H9 (cell line): ENCODE results near the gene GLYAT. TPM values are rescaled to one million over a fixed set of nuclear protein-coding genes. Genes with fewer than 3 reads are reported as not detected.

Source experiments
- DNase-seq: peaks from one replicate; pipeline ENCODE4 v3.0.0-alpha.2; 2017
- H2AFZ ChIP-seq: one replicate; pipeline ENCODE4 v1.6.1; 2013; ENCODE audit warnings: mild to moderate bottlenecking, low read length, control low read depth, moderate library complexity
- H2AK5ac ChIP-seq: 2 replicates; pipeline ENCODE4 v1.6.1; 2013; ENCODE audit warnings: low read length, control low read depth, mixed read lengths; ENCODE audit not compliant: insufficient read length
- H2BK120ac ChIP-seq: one replicate; pipeline ENCODE4 v1.6.1; 2013; ENCODE audit warnings: low read depth, mild to moderate bottlenecking, low read length, control low read depth, inconsistent platforms; ENCODE audit not compliant: poor library complexity, severe bottlenecking
- H2BK12ac ChIP-seq: 2 replicates; pipeline ENCODE4 v1.6.1; 2013; ENCODE audit warnings: low read length, control low read depth, mixed read lengths, low read depth; ENCODE audit not compliant: insufficient read length
- H2BK15ac ChIP-seq: 2 replicates; pipeline ENCODE4 v1.6.1; 2013; ENCODE audit warnings: low read depth, low read length, control low read depth
- H2BK20ac ChIP-seq: one replicate; pipeline ENCODE4 v1.6.1; 2013; ENCODE audit warnings: low read depth, mild to moderate bottlenecking, low read length, control low read depth, inconsistent platforms; ENCODE audit not compliant: poor library complexity, severe bottlenecking
- H2BK5ac ChIP-seq: 2 replicates; pipeline ENCODE4 v1.6.1; 2013; ENCODE audit warnings: low read length, control low read depth, mixed read lengths; ENCODE audit not compliant: insufficient read length
- H3K14ac ChIP-seq: 2 replicates; pipeline ENCODE4 v1.6.1; 2013; ENCODE audit warnings: low read length, control low read depth; ENCODE audit not compliant: insufficient read depth
- H3K18ac ChIP-seq: 2 replicates; pipeline ENCODE4 v1.6.1; 2013; ENCODE audit warnings: low read depth, mild to moderate bottlenecking, mixed read lengths, low read length, control low read depth; ENCODE audit not compliant: insufficient read length
- H3K23ac ChIP-seq: 2 replicates; pipeline ENCODE4 v1.6.1; 2013; ENCODE audit warnings: low read length, control low read depth, mixed read lengths, low read depth; ENCODE audit not compliant: insufficient read length
- H3K23me2 ChIP-seq: 2 replicates; pipeline ENCODE4 v1.6.1; 2013; ENCODE audit warnings: low read depth, mild to moderate bottlenecking, mixed read lengths, low read length, control low read depth; ENCODE audit not compliant: insufficient read length, poor library complexity, severe bottlenecking
- H3K27ac ChIP-seq: 2 replicates; pipeline ENCODE4 v1.5.1; 2013; ENCODE audit warnings: low read length, control low read depth, mixed read lengths, low read depth; ENCODE audit not compliant: insufficient read length
- H3K27me3 ChIP-seq: 2 replicates; pipeline ENCODE4 v1.6.1; 2013; ENCODE audit warnings: low read length, control low read depth, inconsistent platforms; ENCODE audit not compliant: insufficient read depth
- H3K4ac ChIP-seq: 2 replicates; pipeline ENCODE4 v1.6.1; 2013; ENCODE audit warnings: low read depth, mild to moderate bottlenecking, control low read depth, inconsistent platforms, low read length, moderate library complexity
- H3K4me1 ChIP-seq: 2 replicates; pipeline ENCODE4 v1.6.1; 2013; ENCODE audit warnings: low read length, control low read depth, inconsistent platforms; ENCODE audit not compliant: insufficient read depth
- H3K4me2 ChIP-seq: 2 replicates; pipeline ENCODE4 v1.6.1; 2013; ENCODE audit warnings: low read length, control low read depth, mixed read lengths; ENCODE audit not compliant: insufficient read length, insufficient read depth
- H3K56ac ChIP-seq: 2 replicates; pipeline ENCODE4 v1.6.1; 2013; ENCODE audit warnings: low read depth, mild to moderate bottlenecking, mixed read lengths, low read length, control low read depth; ENCODE audit not compliant: insufficient read length
- H3K79me1 ChIP-seq: 2 replicates; pipeline ENCODE4 v1.6.1; 2013; ENCODE audit warnings: low read depth, mild to moderate bottlenecking, moderate library complexity, low read length, control low read depth, inconsistent platforms; ENCODE audit not compliant: insufficient read depth, poor library complexity, severe bottlenecking
- H3K79me2 ChIP-seq: 2 replicates; pipeline ENCODE4 v1.6.1; 2013; ENCODE audit warnings: low read length, control low read depth, inconsistent platforms; ENCODE audit not compliant: insufficient read depth
- H3K9ac ChIP-seq: 2 replicates; pipeline ENCODE4 v1.6.1; 2013; ENCODE audit warnings: low read length, control low read depth, mixed read lengths; ENCODE audit not compliant: insufficient read length; ENCODE audit errors: extremely low read depth
- H3K9me3 ChIP-seq: one replicate; pipeline ENCODE4 v1.6.1; 2013; ENCODE audit warnings: low read depth, low read length, inconsistent platforms; ENCODE audit not compliant: control insufficient read depth
- H3T11ph ChIP-seq: one replicate; pipeline ENCODE4 v1.6.1; 2013; ENCODE audit warnings: mild to moderate bottlenecking, low read length, control low read depth, inconsistent platforms
- H4K20me1 ChIP-seq: one replicate; pipeline ENCODE4 v1.6.1; 2013; ENCODE audit not compliant: control insufficient read depth, insufficient read length, insufficient read depth
- H4K5ac ChIP-seq: 2 replicates; pipeline ENCODE4 v1.6.1; 2013; ENCODE audit warnings: low read depth, mild to moderate bottlenecking, mixed read lengths, low read length, control low read depth; ENCODE audit not compliant: insufficient read length
- H4K8ac ChIP-seq: replicated peaks from 2 replicates; pipeline ENCODE4 v1.6.1; 2013; ENCODE audit warnings: low read length, control low read depth, mixed read lengths, low read depth; ENCODE audit not compliant: insufficient read length
- H4K91ac ChIP-seq: 2 replicates; pipeline ENCODE4 v1.6.1; 2013; ENCODE audit warnings: low read depth, mild to moderate bottlenecking, moderate library complexity, mixed read lengths, low read length, control low read depth; ENCODE audit not compliant: insufficient read length
- H3K27ac Mint-ChIP-seq, 3 experiments: 2 replicates in 2 of 3; 3 replicates in 1 of 3; pipeline ENCODE4 v1.8.0; 2020 to 2021; ENCODE audit warnings: mixed read lengths in 3 of 3, mild to moderate bottlenecking in 1 of 3, moderate library complexity in 1 of 3
- H3K27me3 Mint-ChIP-seq: 2 replicates; pipeline ENCODE4 v1.8.0; 2021; ENCODE audit warnings: low read depth, mild to moderate bottlenecking, moderate library complexity, mixed read lengths
- H3K36me3 Mint-ChIP-seq, 3 experiments: 2 replicates in 2 of 3; 3 replicates in 1 of 3; pipeline ENCODE4 v1.8.0; 2020 to 2021; ENCODE audit warnings: low read depth in 3 of 3, mixed read lengths in 3 of 3; ENCODE audit not compliant: insufficient read depth in 1 of 3
- H3K4me1 Mint-ChIP-seq, 2 experiments: 2 replicates each; pipeline ENCODE4 v1.8.0; 2020; ENCODE audit warnings: mixed read lengths in 2 of 2
- H3K4me3 Mint-ChIP-seq, 2 experiments: 2 replicates in 1 of 2; 3 replicates in 1 of 2; pipeline ENCODE4 v1.8.0; 2020 to 2021; ENCODE audit warnings: mild to moderate bottlenecking in 2 of 2, mixed read lengths in 2 of 2, moderate library complexity in 1 of 2
- H3K9me3 Mint-ChIP-seq, 2 experiments: 2 replicates in 1 of 2; 3 replicates in 1 of 2; pipeline ENCODE4 v1.8.0; 2020; ENCODE audit warnings: mild to moderate bottlenecking in 2 of 2, mixed read lengths in 2 of 2, moderate library complexity in 1 of 2
- CTCF ChIP-seq: fragments of 200-600 bp; sonication (generic); conservative IDR thresholded peaks from 3 replicates; pipeline ENCODE4 v1.8.0; 2021; ENCODE audit warnings: antibody characterized with exemption, mild to moderate bottlenecking
- WGBS: extraction: QIAGEN DNeasy Blood & Tissue Kit; methylation state at CpG from one replicate; pipeline ENCODE4 v1.1.7; 2013; ENCODE audit warnings: missing lambda C conversion rate, low lambda C conversion rate, mixed read lengths; ENCODE audit not compliant: insufficient read length; ENCODE audit errors: extremely low coverage; 5-methylcytosine and 5-hydroxymethylcytosine counted together
- total RNA-seq: library from RNA; stranded (reverse); gene quantifications from 2 replicates; pipeline ENCODE4 v1.2.1, GENCODE V29; 2021

The GLYAT gene
- total RNA-seq, 1 experiment from 2014 or later = not detected

- H3K4me2 ChIP-seq = no peak overlapping the region
- no peak overlapping the region for H2BK5ac ChIP-seq
- no peak overlapping the region for H2AFZ ChIP-seq
- Mint-ChIP-seq H3K9me3 (peaks cover 74 to 89% of the 10 kb centered on the region in 2 experiments), H3K36me3 (peaks cover 0 to 27% (median 9%) of the 10 kb centered on the region in 3 experiments; a peak in 5 of 7 replicates), H3K27me3 (no peaks in the 10 kb centered on the region), H3K4me1 (no peaks in the 10 kb centered on the region), H3K27ac (no peak overlapping the region), H3K4me3 (no peak overlapping the region)
- no peaks in the 10 kb centered on the region for H3K23me2 ChIP-seq
- no peak overlapping the region for H4K91ac ChIP-seq
- TF ChIP-seq CTCF = no peak
- H3K27me3 ChIP-seq = no peaks in the 10 kb centered on the region
- no peak overlapping the region for H2BK120ac ChIP-seq
- no peak overlapping the region for H3T11ph ChIP-seq
- H4K20me1 ChIP-seq = no peaks in the 10 kb centered on the region
- no peak overlapping the region for H4K8ac ChIP-seq
- no peak overlapping the region for H2BK15ac ChIP-seq
- no peaks in the 10 kb centered on the region for H3K79me2 ChIP-seq
- H3K14ac ChIP-seq = no peak overlapping the region
- H3K4me1 ChIP-seq = no peaks in the 10 kb centered on the region
- H3K56ac ChIP-seq = no peak overlapping the region
- no peak overlapping the region for H2BK12ac ChIP-seq
- no peaks in the 10 kb centered on the region for H3K79me1 ChIP-seq
- H3K9me3 ChIP-seq = peaks cover 15% of the 10 kb centered on the region
- no peak overlapping the region for H3K4ac ChIP-seq
- no CpG with 5 or more reads among the region's 6 CpGs for WGBS
- no peak for DNase-seq
- H2AK5ac ChIP-seq = no peak overlapping the region
- no peak overlapping the region for H2BK20ac ChIP-seq
- H3K9ac ChIP-seq = no peak overlapping the region
- H4K5ac ChIP-seq = no peak overlapping the region
- no peak overlapping the region for H3K18ac ChIP-seq
- H3K23ac ChIP-seq = no peak overlapping the region
- no peak overlapping the region for H3K27ac ChIP-seq
Observed at GRCh38 chr11:58762284-58763119, 30.8 kb upstream of the GLYAT start.
